GM12801 (cell line): ENCODE results near the gene TVP23B.

Experiments
- CTCF ChIP-seq: IDR thresholded peaks from one replicate; pipeline ENCODE4 v1.5.1; 2011; ENCODE audit warnings: control low read depth; ENCODE audit not compliant: insufficient read length; ENCODE audit errors: extremely low read depth

Gene TVP23B

GRCh38 chr17:18855831-18856569 is 75.0 kb downstream of the TVP23B start:
- no peak for TF ChIP-seq CTCF
